SKM-1 (cell line): Measurements from ENCODE around the gene NOP53.
"Not testable (repeated sequence)": the region's sequence is repeated elsewhere in the genome, so short reads cannot be mapped to it uniquely, and the experiment has no call there.

Experiments used
- DNase-seq: peaks from one replicate; lab custom pipeline; 2025; ENCODE audit not compliant: unreplicated experiment; lab: John Stamatoyannopoulos, UW

The NOP53 gene

DNA sequence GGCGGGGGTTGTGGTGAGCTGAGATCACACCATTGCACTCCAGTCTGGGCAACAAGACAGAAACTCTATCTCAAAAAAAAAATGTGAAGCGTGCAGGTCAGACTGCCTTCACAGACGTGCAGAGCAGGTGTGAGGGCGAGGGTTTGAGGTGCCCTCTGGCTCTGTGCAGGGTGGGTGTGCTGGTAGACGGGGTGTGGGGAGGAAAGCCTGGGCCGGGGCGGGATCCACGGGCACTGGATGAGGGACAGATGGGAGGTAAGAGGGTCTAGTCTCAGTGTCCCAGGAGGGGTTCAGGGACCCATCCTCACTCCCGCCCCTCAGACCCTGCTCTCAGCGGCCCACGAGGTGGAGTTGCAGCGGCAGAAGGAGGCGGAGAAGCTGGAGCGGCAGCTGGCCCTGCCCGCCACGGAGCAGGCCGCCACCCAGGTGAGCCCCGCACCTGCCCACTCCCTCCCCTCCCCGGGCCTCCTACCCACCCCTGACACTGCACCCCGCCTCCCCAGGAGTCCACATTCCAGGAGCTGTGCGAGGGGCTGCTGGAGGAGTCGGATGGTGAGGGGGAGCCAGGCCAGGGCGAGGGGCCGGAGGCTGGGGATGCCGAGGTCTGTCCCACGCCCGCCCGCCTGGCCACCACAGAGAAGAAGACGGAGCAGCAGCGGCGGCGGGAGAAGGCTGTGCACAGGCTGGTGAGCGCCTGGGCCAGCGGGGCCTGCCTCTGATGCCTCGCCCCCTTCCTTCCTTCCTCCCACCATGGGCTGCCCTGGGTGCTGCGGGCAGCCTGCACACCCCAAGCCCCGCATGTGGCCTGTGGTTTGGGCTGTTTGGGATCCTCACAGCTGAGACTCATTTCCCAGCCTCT, 9.1 kb downstream of the NOP53 start:
- no peak for DNase-seq

GRCh38 chr19:47755065-47755761, 9.9 kb downstream of the NOP53 start:
- no peak for DNase-seq

DNA sequence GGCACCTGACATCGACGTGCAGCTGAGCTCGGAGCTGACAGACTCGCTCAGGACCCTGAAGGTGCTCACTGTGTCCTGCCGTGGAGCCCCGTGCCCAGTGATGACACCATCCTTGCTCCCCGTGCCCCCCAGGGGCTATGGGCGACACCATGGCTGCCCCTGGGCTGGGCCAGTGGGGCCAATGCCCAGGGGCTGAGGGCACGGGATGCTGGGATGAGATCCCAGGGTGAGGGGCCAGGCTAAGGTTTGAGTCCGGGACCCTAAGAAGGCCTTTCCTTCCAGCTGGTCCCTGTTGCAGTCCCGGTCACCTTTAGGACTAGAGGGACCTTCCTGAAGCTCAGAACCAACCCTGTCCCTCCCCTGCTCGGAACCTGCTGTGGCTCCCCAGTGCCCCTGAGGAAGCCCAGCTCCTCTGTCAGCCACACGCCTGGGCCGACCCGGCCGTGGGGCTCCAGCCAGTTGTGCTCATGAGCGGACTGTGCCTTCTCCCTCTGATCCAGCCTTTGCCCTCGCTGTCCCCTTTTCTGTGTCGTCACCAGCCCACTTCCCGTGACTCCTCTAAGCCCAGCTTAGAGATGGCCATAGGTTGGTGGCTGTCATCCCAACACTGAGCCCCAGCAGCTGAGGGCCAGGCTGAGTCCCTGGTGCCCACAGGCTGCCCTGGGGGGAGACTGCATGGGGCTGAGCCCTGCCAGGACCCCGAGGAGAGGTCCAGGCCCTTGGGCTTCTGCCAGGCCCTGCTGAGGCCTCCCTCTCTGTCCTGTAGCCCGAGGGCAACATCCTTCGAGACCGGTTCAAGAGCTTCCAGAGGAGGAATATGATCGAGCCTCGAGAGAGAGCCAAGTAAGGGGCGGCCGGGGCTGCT, 10.6 kb downstream of the NOP53 start:
- DNase-seq: no peak

GRCh38 chr19:47756627-47756929, 11.2 kb downstream of the NOP53 start:
- DNase-seq: no peak

DNA sequence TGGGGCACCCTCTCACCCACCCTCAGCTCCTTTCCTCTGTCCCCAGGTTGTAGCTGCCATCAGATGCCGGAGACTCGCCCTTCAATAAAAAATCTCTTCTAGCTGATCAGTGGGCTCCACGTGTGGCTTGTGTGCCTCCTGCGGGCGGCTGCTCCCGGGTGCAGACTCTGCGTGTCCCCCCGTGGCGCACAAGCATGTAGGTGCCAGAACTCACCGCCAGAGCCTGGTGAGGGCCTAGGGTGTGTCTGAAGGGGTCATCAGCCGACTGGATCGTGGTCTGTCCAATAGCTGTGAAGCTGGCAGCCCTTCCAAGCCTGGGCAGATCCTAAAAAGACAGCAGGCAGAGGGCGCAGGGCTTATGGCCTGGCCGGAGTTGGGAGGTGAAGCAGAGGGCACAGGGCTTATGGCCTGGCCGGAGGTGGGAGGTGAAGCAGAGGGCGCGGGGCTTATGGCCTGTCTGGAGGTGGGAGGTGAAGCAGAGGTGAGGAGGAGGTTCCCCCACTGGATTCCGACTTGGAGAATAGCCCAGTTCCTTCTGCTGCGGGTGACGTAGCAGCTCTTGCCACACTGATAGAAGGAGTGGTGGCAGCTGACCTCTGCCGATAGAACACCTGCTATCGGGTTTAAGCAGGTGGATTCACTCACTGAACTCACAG, 11.7 kb downstream of the NOP53 start:
- DNase-seq: no peak

DNA sequence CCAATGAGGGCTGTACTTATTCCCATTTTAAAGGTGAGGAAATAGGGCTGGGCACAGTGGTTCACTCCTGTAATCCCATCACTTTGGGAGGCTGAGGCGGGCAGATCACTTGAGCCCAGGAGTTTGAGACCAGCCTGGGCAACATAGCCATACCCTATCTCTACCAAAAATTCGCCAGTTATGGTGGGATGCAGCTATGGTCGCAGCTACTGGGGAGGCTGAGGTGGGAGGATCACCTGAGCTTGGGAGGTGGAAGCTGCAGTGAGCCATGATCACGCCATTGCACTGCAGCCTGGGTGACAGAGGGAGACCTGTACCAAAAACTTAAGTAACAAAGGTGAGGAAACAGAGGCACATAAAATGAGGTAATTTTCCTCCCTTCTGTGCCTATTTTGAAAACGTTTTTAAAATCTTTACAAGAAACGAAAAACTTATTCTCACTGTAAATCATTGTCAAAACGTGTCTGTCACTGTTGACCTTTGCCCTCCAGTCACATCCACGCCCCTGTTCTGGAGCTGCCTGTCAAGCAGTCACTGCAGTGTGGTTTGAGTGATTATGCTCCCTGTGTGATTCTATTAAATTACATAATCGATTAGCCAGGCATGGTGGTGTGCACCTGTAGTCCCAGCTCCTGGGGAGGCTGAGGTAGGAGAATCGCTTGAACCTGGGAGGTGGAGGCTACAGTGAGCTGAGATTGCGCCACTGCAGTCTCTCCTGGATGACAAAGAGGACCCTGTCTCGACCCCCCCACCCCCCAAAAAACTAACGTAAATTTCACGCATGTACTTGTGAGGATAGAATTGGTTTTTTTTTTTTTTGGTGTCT, 12.5 kb downstream of the NOP53 start:
- DNase-seq: no peak

DNA sequence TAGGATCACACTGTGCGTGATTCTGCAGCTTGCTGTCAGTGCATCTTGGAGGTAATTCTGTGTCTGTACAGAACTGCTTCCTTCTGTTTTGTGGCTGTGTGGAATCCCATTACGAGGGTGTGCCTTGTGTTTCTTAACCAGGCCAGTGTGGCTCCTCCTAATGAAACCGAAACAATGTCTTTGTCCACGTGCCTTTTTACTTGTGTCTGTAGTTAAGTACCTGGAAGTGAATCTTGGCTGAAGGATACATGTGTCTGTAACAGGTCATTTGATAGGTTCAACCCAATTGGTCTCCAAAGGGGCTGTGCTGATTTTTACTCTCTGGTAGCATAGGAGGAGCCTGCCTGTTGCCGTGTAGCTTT, 13.1 kb downstream of the NOP53 start:
- DNase-seq: no peak

DNA sequence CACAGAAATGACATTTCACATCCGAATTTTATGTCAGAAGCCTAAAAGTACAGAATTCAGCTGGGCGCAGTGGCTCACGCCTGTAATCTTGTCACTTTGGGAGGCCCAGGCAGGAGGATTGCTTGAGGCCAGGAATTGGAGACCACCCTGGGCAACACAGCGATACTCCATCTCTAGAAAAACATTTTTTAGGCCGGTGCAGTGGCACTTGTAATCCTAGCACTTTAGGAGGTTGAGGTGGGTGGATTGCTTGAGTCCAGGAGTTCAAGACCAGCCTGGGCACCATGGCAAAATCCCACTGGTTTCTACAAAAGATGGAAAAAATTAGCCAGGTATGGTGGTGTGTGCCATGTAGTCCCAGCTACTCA, 15.3 kb downstream of the NOP53 start:
- no peak for DNase-seq

DNA sequence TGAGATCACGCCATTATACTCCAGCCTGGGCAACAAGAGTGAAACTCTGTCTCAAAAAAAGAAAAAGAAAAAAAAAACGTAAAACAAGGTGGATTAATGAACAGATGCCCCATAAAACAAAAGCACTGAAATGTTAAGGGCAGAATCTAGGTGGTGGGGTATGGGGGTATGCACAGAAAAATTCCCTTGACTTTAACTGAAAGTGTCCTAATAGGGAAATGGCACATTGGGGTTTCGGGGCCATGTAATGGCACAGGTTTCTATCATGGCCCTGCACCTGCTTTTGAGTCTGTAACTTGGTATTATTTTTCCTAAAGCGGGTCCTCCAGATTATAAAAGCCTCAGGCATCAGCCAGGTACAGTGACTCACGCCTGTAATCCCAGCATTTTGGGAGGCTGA, 16.2 kb downstream of the NOP53 start:
- no peak for DNase-seq

GRCh38 chr19:47762151-47762550, 16.8 kb downstream of the NOP53 start:
- DNase-seq: no peak

DNA sequence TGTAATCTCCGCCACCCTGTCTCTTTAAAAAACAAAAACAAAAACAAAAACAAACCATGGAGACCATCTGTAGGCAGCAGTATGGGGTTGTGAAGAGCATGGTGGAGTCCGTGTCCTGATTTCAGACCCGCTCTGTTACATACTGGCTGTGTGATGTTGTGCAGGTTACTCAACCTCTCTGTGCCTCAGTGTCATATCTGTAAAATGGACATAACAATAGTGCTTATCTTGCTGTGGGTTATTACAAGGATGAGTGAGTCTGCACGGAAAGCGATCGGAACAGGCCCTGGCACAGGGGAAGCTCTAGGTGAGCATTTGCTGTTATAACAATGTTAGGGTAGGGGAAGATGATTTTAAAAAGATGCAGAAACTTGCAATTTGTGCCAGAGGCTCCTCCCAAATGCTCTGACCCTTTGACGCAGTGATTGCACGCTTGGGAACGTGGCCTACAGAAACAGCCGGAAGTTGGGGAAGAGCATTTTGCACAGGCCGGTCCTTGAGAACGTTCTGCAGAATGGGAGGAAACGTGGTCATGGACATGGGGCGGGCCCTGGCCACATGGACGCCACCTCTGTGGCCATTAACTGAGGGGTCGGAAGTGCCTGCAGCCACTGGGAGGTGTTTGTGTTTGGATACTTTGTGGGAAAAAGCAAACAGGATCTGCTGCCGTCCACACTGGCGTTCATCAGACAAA, 17.4 kb downstream of the NOP53 start:
- DNase-seq: no peak

DNA sequence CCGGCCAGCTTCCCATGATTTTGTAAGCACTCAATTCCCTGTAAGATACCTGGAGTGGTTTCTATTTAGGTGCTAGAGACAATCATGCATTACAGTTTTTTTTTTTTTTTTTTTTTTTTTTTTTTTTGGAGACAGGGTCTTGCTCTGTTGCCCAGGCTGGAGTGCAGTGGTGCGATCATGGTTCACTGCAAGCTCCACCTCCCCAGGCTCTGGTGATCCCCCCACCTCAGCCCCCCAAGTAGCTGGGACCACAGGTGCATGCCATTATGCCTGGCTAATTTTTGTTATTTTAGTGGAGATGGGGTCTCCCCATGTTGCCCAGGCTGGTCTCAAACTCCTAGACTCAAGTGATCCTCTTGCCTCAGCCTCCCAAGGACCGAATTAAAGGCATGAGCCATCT, 19.4 kb downstream of the NOP53 start:
- DNase-seq: not testable (repeated sequence)

- no peak for DNase-seq
Measured at GRCh38 chr19:47765523-47766358, 20.4 kb downstream of the NOP53 start.

DNA sequence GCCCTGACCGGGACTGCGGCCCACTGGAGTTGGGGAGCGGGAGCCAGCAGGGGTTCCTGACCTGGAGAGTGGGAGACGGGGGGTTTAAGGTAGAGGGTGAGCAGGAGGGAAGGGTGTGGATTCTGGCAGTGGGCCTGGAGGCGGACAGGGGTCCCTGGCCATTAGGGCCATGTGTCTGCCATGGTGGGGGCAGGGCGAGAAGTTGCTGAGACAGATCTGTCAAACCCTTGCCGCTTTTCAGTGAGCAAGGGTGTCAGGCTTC, 20.9 kb downstream of the NOP53 start:
- no peak for DNase-seq

- DNase-seq: no peak
Measured at GRCh38 chr19:47766670-47767069, 21.3 kb downstream of the NOP53 start.

DNA sequence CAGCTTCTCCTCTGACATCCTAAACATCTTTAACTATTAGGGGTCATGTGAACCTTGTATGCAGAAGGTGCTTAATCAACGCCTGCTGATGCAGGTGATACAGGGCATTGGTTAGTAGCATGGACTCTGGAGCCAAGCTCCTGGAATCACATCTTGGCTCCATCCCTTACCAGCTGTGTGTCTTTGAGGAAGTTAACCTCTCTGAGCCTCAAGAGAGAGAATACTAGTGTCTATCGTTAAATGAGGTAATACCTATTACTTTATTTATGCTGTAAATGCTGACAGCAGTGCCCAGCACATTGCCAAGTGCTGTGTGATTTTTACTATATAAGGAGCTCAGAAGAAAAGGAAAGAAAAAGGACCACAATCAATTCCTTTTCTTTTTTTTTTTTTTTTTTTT, 22.0 kb downstream of the NOP53 start:
- DNase-seq: no peak

DNA sequence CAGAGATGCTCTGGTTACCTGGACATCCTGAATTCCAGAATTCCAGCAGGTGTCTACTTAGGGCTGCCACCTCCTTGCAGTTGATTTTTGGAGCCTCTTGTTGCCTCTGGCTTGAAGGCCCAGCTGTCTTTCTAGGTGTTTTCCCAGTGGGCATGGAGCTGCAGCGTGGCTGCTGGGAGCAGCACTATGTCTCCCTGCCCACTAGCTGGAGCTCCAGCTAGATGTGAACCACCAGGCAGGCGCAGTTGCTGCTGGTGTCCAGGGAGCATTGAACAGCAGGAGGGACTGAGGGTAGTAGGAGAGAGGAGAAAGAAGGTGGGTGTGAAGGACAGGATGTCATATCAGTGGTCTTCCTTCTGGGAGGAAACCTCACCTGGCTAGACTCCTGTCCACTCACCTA, 23.3 kb downstream of the NOP53 start:
- DNase-seq: no peak

GRCh38 chr19:47769534-47769933, 24.2 kb downstream of the NOP53 start:
- DNase-seq: no peak

DNA sequence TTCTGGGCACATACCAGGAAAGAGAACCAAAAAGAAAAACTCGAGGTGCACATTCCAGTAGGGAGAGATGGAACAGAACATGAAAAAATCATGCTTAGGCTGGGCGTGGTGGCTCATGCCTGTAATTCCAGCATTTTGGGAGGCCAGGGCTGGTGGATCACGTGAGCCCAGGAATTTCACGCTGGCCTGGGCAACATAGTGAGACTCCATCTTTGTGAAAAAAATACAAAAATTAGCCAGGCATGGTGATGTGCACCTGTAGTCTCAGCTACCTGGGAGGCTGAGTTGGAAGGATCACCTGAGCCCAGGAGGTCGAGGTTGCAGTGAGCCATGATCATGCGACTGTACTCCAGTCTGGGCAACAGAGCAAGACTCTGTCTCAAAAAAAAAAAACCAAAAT, 25.9 kb downstream of the NOP53 start:
- DNase-seq: not testable (repeated sequence)
